Measurements from ENCODE around the gene TMBIM1.

GRCh38 chr2:218274586-218274985 lies 17.7 kb downstream of the TMBIM1 start:
- TF ChIP-seq POLR2AphosphoS5 (IDR thresholded peaks at IDR 0.05; ENCODE audit: low read depth, low read length) (no peak), REST (IDR thresholded peaks at IDR 0.05; ENCODE audit: insufficient read depth in 1 of 2, low read depth in 2 of 2, low read length in 1 of 2) (no peak), CTCF (IDR thresholded peaks at IDR 0.05) (no peak), TCF7L2 (IDR thresholded peaks at IDR 0.05; ENCODE audit: low read depth, low read length) (no peak)
